ENCODE measurements around the gene PPP4R2.

The PPP4R2 gene, protein sequence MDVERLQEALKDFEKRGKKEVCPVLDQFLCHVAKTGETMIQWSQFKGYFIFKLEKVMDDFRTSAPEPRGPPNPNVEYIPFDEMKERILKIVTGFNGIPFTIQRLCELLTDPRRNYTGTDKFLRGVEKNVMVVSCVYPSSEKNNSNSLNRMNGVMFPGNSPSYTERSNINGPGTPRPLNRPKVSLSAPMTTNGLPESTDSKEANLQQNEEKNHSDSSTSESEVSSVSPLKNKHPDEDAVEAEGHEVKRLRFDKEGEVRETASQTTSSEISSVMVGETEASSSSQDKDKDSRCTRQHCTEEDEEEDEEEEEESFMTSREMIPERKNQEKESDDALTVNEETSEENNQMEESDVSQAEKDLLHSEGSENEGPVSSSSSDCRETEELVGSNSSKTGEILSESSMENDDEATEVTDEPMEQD

GRCh38 chr3:72996473-72997333 lies at the start of gene PPP4R2:
PPP4R2 (plus strand) TSS chr3:72996811; CDS start chr3:72997038, 227 bp downstream.
- TF ChIP-seq CTCF (conservative IDR thresholded peaks at IDR 0.05), result no peak
- peak within 1 kb of the TSS; percentile 93 for H3K27ac ChIP-seq

GRCh38 chr3:72947715-72948490 lies 48.7 kb upstream of the PPP4R2 start:
- no peak for TF ChIP-seq CTCF (conservative IDR thresholded peaks at IDR 0.05)

DNA sequence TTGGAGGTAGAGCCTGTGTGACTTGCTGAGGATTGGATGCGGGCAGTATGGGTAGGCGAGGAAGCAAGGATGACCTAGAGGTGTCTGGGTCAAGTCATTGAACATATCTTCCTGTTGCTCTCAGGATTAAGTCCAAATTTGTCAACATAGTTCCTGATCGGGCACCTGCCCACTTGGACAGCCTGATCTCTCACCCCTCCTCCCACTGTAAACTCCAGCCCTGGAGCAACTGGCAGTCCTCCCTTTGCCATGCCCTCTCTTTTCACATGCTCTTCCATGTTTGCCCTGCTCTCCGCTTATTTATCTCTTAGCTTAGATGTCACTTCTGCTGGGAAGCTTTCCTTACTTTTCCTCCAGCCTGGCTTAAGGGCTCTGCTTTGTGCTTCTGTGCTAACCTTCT lies 47.6 kb upstream of the PPP4R2 start:
- no peak for TF ChIP-seq CTCF (conservative IDR thresholded peaks at IDR 0.05)
- H3K27ac ChIP-seq, result no peak overlapping the region

More at GRCh38 chr3:72947715-72948490, 48.7 kb upstream of the PPP4R2 start:
- no peak overlapping the region for H3K27ac ChIP-seq

- H3K27ac ChIP-seq, result no peak overlapping the region
- TF ChIP-seq CTCF (conservative IDR thresholded peaks at IDR 0.05), result no peak
These were observed 46.2 kb upstream of the PPP4R2 start for GRCh38 chr3:72950372-72950771.

DNA sequence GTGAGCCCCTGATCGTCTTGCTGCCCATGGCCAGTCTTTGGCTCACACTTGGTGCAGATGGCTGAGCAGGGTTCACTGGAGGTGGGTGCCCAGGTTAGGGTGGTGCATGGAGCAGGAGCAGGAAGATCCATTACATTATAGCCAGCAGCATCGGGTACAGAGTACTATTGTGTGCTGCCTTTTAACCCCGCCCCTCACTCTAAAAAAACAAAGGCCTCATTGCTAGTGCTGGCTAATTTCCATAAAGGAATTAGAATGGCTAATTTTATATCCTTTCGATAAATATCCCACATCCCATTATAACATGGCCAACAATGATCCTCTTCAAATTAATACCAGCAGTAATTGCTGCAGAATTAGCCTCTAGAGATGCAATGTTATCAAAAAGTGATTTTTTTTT lies 45.8 kb upstream of the PPP4R2 start:
- H3K27ac ChIP-seq, result no peak overlapping the region
- TF ChIP-seq CTCF (conservative IDR thresholded peaks at IDR 0.05), result no peak

DNA sequence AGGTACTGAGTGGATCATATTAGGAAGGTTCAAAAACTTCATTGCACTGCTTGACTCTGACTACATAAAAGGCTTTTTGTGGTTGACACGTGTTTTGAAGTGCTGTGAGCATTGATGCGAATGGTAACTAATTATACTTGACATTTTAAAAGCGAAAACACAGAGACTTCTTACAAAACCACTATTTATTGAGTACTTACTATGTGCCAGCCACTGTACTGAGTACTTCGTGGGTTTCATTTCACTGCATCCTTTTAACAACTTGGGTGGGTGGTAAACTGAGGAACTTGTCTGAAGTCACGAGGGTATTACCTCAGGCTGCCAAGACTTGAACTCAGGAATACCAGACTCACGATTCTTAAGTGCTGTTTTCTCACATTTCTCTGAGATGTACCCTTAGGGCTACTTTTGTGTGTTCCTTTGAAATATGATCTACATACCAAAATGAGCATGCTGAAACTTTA lies 45.3 kb upstream of the PPP4R2 start:
- no peak overlapping the region for H3K27ac ChIP-seq
- no peak for TF ChIP-seq CTCF (conservative IDR thresholded peaks at IDR 0.05)
